GM12864 (cell line): ENCODE results near the gene RNF213.
"Not testable (repeated sequence)": the region's sequence is repeated elsewhere in the genome, so short reads cannot be mapped to it uniquely, and the experiment has no call there.

ENCODE experiments used
- DNase-seq: peaks from one replicate; pipeline ENCODE4 v3.0.0-alpha.2; 2011; ENCODE audit warnings: low read depth
- H3K4me3 ChIP-seq: 2 replicates; pipeline ENCODE4 v1.5.1; 2011; ENCODE audit warnings: mild to moderate bottlenecking, low read depth, low read length, control low read depth
- TF ChIP-seq, protein P1 (sequence below): IDR thresholded peaks from 2 replicates; pipeline ENCODE4 v1.5.1; 2011; ENCODE audit warnings: low read depth, mild to moderate bottlenecking, moderate library complexity, low read length, control low read depth, inconsistent platforms; ENCODE audit errors: missing control alignments

RNF213 gene

DNA sequence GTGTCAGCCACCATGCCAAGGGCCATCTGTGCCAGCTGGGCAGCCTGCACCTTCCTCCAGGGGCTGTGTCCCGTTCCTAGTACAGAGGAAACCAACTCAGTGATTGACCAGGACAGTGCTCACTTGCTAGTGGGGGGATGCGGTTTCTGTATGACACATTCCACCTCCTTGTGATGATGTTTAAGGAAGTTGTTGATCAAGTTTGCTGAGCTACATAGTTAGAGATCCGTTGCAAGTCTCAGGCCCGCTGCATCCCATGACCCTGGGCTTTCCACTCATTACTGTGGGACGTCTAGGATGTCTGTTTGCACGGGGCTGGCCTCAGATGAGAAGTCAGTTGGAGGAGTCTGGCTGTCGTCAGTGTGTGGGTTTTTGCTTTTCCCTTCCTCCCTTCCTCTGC is 33.6 kb downstream of the RNF213 start:
- TF ChIP-seq, protein P1, sequence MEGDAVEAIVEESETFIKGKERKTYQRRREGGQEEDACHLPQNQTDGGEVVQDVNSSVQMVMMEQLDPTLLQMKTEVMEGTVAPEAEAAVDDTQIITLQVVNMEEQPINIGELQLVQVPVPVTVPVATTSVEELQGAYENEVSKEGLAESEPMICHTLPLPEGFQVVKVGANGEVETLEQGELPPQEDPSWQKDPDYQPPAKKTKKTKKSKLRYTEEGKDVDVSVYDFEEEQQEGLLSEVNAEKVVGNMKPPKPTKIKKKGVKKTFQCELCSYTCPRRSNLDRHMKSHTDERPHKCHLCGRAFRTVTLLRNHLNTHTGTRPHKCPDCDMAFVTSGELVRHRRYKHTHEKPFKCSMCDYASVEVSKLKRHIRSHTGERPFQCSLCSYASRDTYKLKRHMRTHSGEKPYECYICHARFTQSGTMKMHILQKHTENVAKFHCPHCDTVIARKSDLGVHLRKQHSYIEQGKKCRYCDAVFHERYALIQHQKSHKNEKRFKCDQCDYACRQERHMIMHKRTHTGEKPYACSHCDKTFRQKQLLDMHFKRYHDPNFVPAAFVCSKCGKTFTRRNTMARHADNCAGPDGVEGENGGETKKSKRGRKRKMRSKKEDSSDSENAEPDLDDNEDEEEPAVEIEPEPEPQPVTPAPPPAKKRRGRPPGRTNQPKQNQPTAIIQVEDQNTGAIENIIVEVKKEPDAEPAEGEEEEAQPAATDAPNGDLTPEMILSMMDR: no peak
- H3K4me3 ChIP-seq: no peak overlapping the region
- DNase-seq: no peak

DNA sequence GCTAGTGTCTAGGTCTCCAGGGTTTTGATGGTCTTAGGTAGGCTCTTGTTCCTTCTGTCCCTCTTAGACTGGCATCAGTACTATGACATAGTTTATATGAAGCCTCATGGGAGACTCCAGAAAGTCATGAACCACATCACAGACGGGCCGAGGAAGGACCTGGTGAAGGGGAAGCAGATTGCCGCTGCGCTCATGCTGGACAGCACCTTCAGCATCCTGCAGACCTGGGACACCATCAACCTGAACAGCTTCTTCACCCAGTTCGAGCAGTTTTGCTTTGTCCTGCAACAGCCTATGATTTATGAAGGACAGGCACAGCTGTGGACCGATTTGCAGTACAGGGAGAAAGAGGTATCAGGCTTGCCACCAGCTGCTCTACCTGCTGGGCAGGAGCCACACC is 34.0 kb downstream of the RNF213 start:
- H3K4me3 ChIP-seq: no peak overlapping the region
- TF ChIP-seq, protein P1: no peak
- DNase-seq: no peak

- no peak for DNase-seq
- TF ChIP-seq, protein P1: no peak
- no peak overlapping the region for H3K4me3 ChIP-seq
These were observed 34.5 kb downstream of the RNF213 start for GRCh38 chr17:80295146-80295545.

DNA sequence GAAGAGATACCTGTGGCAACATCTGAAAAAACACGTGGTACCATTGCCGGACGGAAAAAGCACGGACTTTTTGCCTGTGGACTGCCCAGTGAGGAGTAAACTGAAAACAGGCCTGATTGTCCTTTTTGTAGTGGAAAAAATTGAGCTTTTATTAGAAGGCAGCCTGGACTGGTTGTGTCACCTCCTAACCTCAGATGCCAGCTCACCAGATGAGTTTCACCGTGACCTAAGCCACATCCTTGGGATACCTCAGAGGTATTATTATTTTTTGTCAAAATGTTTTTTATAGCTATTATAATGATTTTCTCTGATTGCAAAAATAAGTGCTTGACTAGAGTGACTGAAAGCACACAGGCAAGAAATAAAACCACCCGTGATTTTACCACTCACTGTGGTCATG is 34.9 kb downstream of the RNF213 start:
- no peak for DNase-seq
- H3K4me3 ChIP-seq: no peak overlapping the region
- TF ChIP-seq, protein P1: no peak

- no peak for DNase-seq
- TF ChIP-seq, protein P1: no peak
- H3K4me3 ChIP-seq: no peak overlapping the region
These were observed 35.6 kb downstream of the RNF213 start for GRCh38 chr17:80296221-80296620.

DNA sequence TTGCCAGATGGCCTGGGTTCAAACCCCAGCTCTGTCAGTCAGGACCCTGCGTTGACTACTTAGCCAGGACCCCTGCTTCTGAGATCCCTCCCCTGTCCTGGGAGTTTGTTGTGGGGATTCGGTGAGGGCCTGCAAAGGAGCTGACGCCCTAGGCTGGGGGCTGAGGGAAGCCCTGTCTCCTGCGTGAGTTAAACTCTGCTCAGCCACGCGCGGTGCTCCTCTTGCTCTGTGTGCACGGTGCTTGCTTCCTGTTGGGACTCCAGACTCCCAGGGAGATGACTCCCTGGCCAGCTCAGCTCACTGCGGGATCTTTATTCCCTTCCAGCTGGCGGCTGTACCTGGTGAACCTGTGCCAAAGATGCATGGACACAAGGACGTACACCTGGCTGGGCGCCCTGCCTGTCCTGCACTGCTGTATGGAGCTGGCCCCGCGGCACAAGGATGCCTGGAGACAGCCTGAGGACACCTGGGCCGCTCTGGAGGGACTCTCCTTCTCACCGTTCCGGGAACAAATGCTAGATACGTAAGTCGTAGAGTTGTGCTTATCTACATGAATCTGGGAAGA is 37.4 kb downstream of the RNF213 start:
- H3K4me3 ChIP-seq: no peak overlapping the region
- TF ChIP-seq, protein P1: no peak
- DNase-seq: no peak

GRCh38 chr17:80299350-80300100 is 38.9 kb downstream of the RNF213 start:
- not testable (repeated sequence) for DNase-seq, H3K4me3 ChIP-seq

GRCh38 chr17:80300756-80301155 is 40.1 kb downstream of the RNF213 start:
- not testable (repeated sequence) for DNase-seq, H3K4me3 ChIP-seq
